HG03039 (cell line): ENCODE results near the gene ATP5F1B.
"Not testable (repeated sequence)": the region's sequence is repeated elsewhere in the genome, so short reads cannot be mapped to it uniquely, and the experiment has no call there.

ENCODE experiments used
- ATAC-seq: cut with Tn5 transposase; IDR thresholded peaks from one replicate; pipeline ENCODE4 v1.9.1; 2021; ENCODE audit warnings: mild to moderate bottlenecking, moderate library complexity; ENCODE audit not compliant: unreplicated experiment

The ATP5F1B gene

DNA sequence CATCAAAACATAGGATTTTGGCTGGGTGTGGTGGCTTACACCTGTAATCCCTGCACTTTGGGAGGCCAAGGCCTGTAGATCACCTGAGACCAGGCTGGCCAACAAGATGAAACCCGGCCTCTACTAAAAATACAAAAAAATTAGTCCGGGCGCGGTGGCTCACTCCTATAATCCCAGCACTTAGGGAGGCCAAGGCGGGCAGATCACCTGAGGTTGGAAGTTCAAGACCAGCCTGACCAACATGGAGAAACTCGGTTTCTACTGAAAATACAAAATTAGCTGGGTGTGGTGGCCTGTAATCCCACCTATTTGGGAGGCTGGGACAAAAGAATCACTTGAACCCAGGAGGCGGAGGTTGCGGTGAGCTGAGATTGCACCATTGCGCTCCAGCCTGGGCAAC lies 2.2 kb upstream of the ATP5F1B start:
- ATAC-seq, result not testable (repeated sequence)

DNA sequence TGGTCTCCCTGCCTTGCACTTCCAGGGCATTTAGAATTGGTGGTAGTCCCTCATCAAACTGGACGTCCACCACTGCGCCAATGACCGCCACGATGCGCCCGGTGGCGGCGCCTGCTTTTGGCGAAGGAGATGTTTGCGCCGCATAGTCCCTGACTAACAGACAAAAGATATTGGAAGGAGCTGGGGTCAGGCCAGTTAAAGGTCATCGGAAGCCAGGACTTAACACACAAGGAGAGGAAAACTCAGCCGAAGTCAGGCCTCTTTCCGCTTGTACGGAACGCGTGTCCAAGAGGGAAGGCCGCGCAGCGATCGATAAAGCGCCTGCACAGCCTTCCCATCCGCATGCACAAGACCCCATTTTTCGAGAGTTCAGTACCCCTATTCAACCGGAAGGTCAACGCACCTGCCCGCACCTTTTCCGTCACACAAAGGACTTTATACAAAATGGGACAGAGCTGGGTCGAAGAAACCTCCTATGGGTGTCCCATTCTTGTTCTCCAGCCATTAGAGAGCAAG lies 525 bp downstream of the ATP5F1B start:
- no peak for ATAC-seq

DNA sequence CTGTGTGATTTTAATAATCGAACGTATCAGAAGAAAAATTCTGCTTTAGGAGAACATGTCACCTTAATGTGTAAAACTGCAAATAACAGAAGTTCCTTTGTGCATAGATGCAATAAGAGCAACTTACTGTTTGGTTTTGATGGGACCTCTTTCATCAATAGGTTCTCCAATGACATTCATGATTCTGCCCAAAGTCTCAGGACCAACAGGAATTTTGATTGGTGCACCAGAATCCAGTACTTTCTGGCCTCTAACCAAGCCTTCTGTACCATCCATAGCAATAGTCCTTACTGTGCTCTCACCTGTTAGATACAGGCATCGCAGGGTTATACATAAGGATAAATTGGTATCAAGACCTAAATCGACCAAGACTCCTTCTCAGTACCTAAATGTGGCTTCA lies 1.1 kb downstream of the ATP5F1B start:
- no peak for ATAC-seq

DNA sequence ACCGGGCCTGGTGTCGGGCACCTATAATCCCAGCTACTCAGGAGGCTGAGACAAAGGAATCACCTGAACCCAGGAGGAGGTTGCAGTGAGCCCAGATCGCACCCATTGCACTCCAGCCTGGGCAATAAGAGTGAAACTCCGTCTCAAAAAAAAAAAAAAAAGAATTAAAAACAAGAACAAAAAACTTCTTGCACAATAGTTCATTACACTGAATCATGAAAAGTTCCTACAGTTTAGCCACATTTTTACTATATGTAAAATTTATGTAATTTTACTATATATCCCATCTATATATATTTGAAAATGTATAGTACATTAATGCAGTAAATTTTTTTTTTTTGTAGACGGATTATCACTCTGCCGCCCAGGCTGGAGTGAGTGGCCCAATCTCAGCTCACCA lies 4.6 kb downstream of the ATP5F1B start:
- no peak for ATAC-seq

GRCh38 chr12:56637621-56638020 lies 8.2 kb downstream of the ATP5F1B start:
- ATAC-seq, result no peak

DNA sequence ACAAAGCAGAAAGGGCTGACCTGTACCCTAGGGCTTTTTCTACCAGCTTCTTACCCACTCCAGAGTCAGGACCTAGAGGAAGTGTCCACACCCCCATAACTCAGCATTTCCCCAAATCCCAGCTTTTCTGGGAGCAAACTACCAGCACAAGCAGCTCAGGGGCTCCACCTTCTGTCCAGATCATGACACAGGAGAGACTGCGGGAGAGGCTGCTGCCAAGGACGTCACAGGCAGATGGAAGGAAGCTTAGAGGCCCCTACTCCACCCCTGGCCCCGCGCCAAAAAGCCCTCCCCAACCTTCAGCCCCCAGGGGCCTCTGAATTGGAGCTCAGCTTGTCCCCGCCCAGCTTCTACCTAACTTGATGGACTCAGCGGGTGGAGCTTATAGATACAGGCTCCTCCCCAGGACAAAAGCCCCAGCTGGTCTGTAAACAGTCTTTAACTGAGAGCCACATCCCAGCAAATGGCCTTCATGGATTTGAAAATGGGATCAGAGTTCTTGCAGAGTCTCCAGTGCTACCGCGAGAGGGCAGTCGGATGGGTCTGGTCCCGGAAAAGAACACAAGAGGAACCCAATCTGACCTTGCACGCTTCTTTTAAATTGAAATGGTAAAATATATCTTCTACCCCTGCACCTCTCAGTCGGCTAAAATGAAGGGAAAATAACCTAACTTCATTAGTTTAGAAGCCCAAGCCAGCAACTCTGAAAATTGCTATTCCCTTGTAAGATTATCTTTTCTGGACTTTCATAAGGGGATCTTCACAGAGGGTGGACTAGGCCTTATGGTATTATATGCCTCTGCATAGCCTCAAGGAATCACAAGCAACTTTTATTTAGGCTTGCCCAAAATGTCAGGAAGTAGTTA lies 8.9 kb downstream of the ATP5F1B start:
- peak; percentile 48 for ATAC-seq

DNA sequence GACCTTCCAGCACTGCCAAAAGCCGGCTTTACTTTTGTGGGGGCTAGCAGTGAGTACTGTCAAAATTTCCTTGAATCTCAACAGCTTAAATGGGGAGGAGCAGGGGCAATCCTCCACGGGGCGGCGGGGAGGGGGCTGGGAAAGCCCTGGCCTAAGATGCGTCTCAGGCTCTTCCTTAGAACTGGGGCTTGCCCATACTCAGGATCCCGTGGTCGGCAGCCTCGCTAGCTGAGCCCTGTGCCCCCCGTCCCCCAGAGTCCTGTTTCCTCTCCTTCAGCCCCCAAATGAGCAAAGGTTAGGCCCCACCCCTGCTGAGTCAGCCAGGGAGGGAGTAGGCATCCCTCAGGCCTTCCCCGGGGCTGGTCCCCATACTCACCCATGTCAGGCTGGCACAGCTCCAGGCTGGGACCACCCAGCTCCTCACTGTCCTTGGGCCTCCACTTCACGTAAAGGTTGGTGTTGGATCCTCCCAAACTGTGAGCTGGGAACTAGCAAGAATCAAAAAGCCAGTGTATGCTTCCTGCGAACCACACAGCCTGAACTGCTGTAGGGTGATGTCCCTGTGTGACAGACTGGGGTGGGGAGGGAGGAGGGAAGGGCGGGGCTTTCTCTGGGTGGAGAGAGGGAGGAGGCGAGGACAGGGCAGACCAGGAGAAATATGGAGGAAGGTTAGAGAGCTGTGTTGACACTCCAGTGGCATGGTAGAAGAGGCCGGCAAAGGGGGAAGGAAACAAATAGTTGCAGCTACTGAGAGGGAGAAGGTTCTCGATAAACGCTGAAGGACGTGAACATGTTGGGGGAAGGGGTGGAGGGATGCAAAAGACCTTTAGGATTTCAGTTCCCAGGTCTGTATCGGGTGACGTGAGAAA lies 9.7 kb downstream of the ATP5F1B start:
- peak; percentile 38 for ATAC-seq

DNA sequence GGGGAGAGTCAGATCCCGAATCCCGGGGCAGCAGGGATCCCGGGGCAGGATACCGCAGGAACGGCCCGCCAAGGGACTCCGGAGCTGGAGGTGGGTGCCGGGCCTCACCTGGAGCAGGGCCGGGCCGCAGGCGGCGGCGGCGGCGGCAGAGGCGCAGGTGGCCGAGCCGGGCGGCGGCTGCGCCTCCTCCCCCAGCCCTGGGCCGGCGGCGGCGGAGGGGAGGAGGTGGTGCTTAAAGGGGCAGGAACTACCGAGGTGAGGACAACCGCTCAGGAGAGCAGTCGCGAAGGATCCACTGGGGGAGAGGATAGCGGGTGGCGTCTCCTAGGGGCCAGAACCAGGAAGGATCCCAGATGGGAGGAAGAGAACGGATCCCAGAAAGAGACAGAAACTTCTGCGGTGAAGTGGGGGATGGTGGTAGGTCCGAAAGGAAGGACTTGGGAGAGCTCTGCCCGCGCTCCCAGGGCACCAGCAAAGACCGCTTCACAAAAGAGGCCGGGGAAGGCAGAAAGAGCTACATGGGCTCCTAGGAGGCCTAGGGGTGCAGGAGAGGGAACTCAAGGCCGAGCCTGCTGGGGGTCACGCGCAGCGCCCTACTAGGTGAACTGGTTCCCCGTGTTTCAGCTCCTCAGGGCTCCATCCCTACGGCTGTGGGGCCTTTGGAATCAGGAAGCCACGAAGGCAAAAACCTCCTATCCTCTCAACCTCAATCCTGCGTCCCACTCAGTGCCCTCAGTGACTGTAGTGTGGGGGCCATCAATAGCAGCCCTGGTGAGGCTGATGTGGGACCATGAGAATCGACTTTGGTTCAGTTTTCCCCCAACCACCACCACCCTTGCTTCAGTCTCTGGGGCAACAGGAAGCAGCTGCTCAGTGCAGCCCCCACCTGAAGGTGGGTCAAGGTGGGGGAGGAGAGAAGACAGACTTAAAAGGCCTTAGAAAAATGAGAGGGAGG lies 10.7 kb downstream of the ATP5F1B start:
- ATAC-seq, result no peak

- no peak for ATAC-seq
Observed at GRCh38 chr12:56634242-56634836, 11.4 kb downstream of the ATP5F1B start.

DNA sequence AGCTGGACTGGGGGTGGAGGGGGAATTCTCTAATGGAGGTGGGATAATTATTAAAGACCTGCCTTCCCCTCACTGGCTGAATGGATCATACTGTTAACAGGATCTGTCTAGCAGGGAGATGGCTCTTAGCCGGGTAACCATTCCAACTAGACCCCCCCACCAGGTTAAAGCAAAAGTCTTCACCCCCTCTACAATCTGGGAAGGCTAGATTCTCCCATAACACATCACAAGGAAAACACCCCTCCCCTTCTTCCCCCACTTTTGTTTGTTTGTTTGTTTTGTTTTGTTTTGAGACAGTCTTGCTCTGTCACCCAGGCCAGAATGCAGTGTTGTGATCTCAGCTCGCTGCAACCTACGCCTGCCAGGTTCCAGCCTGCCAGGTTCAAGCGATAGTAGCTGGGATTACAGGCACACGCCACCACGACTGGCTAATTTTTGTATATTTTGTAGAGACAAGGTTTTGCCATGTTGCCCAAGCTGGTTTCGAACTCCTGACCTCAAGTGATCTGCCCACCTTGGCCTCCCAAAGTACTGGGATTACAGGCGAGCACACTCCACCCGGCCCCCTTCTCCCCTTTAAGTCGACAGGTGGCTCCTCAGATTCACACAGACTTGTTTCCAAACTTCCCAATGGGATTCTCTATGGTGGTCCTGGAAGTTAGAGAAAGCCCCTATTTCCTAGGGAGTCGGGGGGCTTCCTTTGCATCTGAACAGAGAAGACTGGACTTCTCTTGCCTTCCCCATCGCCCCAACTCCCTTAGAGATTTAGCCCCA lies 12.1 kb downstream of the ATP5F1B start:
- no peak for ATAC-seq

DNA sequence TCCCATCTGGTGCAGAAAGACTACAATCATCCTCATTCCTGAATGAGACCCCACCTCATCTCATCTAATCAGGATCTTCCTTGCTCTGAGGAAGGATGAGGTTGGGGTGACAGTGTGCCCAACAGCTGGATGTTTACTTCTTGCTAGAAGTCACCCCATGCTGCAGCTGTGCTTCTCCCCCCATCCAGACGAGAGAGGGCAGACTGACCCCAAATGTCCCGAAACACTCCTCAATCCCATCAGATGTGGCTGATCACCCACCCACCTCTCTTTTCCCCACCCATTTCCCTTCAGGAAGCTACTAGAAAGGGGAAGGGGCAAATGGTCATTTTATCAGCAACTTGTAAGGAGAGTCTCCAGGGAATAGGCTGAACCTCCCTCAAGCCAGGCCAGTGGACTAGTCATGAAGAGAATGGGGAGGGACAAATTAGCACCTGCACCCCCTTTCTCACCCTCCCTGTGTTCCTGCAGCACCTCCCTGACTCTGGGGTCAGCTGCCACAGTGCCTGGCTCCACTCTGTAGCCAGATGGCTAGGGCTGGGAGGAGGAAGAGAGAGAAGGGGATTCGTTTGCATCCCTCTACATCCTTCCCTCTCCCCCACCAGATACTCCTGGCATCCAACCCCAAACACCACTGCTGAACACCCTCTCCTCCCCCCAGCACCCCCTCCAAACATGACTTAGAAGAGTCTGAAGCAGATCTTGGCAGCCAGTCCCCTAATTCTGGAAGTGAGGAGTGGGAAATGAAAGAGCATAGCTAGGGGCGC lies 12.9 kb downstream of the ATP5F1B start:
- ATAC-seq, result no peak

GRCh38 chr12:56631790-56632700 lies 13.7 kb downstream of the ATP5F1B start:
- ATAC-seq, result no peak

- ATAC-seq, result peak; percentile 50
Observed at GRCh38 chr12:56630180-56630632, 15.6 kb downstream of the ATP5F1B start, which contains the start of gene BAZ2A. BAZ2A (minus strand) TSS chr12:56630326; CDS start chr12:56617530, 12,796 bp downstream.

- ATAC-seq, result no peak
Observed at GRCh38 chr12:56629459-56630179, 16.2 kb downstream of the ATP5F1B start.

- ATAC-seq, result no peak
Observed at GRCh38 chr12:56628671-56629458, 16.9 kb downstream of the ATP5F1B start.

GRCh38 chr12:56626701-56627100 lies 19.1 kb downstream of the ATP5F1B start:
- ATAC-seq, result no peak
